DND-41 (cell line): ENCODE measurements around the gene LSP1.

Source experiments
- ATAC-seq: fragments of 200-7000 bp; cut with Tn5 transposase; 3 replicates; pipeline ENCODE4 v1.9.1; 2021; ENCODE audit warnings: low read depth; ENCODE audit not compliant: insufficient read depth
- DNase-seq: peaks from one replicate; pipeline ENCODE4 v3.0.0-alpha.2; 2020
- H2AFZ ChIP-seq: 2 replicates; pipeline ENCODE4 v1.6.0; 2012; ENCODE audit warnings: low read depth, low read length
- H3K27ac ChIP-seq: 2 replicates; pipeline ENCODE4 v1.5.1; 2012; ENCODE audit warnings: low read length, inconsistent platforms
- H3K27me3 ChIP-seq: fragments of 200-600 bp; sonication (generic); 2 replicates; pipeline ENCODE4 v1.6.0; 2012; ENCODE audit warnings: low read length, mild to moderate bottlenecking, inconsistent platforms; ENCODE audit not compliant: insufficient read depth, poor library complexity
- H3K36me3 ChIP-seq: 2 replicates; pipeline ENCODE4 v1.5.1; 2012; ENCODE audit warnings: low read length, inconsistent platforms; ENCODE audit not compliant: insufficient read depth
- H3K4me1 ChIP-seq: 2 replicates; pipeline ENCODE4 v1.5.1; 2012; ENCODE audit warnings: mild to moderate bottlenecking, low read length; ENCODE audit not compliant: insufficient read depth
- H3K4me2 ChIP-seq: 2 replicates; pipeline ENCODE4 v1.6.0; 2012; ENCODE audit warnings: mild to moderate bottlenecking, moderate library complexity, low read length, inconsistent platforms; ENCODE audit not compliant: insufficient read depth
- H3K4me3 ChIP-seq, 2 experiments: fragments of 200-600 bp in 1 of 2; shearing (Covaris generic) in 1 of 2; 2 replicates each; pipeline ENCODE4 v1.5.1; 2012 to 2016; ENCODE audit warnings: inconsistent platforms in 2 of 2, low read length in 2 of 2, mild to moderate bottlenecking in 2 of 2, low read depth in 1 of 2, moderate library complexity in 1 of 2
- H3K79me2 ChIP-seq: 2 replicates; pipeline ENCODE4 v1.6.0; 2012; ENCODE audit warnings: low read length, inconsistent platforms; ENCODE audit not compliant: insufficient read depth
- H3K9ac ChIP-seq: 2 replicates; pipeline ENCODE4 v1.6.0; 2012; ENCODE audit warnings: low read depth, mild to moderate bottlenecking, inconsistent platforms, low read length, moderate library complexity
- H3K9me3 ChIP-seq: 2 replicates; pipeline ENCODE4 v1.5.1; 2012; ENCODE audit warnings: low read length, moderate library complexity, mild to moderate bottlenecking, inconsistent platforms; ENCODE audit not compliant: insufficient read depth, severe bottlenecking
- H4K20me1 ChIP-seq: 2 replicates; pipeline ENCODE4 v1.6.0; 2012; ENCODE audit warnings: low read length; ENCODE audit not compliant: insufficient read depth
- CTCF ChIP-seq: IDR thresholded peaks from 2 replicates; pipeline ENCODE4 v1.5.1; 2012; ENCODE audit warnings: borderline replicate concordance, low read length, moderate library complexity, mild to moderate bottlenecking; ENCODE audit not compliant: poor library complexity, severe bottlenecking; ENCODE audit errors: extremely low read depth
- EZH2 ChIP-seq: IDR thresholded peaks from 3 replicates; pipeline ENCODE4 v1.6.1; 2012; ENCODE audit warnings: borderline replicate concordance, low read depth, mild to moderate bottlenecking, moderate library complexity, low read length, inconsistent platforms; ENCODE audit not compliant: severe bottlenecking

Gene LSP1

DNA sequence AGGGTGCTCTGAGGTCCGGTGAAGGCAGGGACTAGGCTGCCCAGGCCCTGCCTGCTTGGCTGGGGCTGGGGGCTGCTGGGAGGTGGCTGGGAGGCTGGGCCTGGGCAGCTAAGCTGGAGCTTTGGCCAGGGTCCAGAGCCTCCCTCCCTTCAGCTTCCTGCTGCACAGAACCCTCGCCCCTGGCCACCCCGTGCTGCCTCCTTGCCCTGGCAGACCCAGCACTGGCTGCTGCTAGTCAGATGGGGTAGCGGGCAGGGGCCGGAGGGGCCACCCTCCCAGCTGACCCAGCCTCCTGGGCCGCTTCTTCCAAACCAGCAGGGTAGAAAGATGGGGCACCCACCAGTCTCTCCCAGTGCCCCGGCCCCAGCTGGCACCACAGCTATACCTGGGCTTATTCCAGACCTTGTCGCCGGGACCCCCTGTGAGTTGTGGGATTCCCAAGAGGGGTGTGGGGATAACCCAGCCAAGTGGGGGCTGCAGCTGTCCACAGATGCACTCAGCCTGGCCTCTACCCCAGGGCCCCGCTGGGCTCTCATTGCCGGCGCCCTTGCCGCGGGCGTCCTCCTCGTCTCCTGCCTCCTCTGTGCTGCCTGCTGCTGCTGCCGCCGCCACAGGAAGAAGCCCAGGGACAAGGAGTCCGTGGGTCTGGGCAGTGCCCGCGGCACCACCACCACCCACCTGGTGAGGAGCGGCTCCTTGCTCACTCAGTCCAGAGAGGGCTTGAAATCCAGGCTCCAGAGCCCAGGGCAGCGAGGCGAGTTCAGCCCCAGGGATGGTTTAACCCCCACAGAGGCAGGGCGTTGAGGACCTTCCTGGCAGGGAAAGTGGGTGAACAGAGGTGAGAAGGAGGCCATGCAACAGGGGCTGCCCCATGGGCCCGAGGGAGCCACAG, 17.9 kb upstream of the LSP1 start, which contains the start of gene SYT8:
SYT8 (plus strand) TSS at position 212 of the 892 bp plus-strand sequence; CDS start at position 328, 116 bp downstream.
- no peaks in the 10 kb centered on the region for H3K27me3 ChIP-seq
- no peaks in the 10 kb centered on the region for H3K36me3 ChIP-seq
- no peaks in the 10 kb centered on the region for H4K20me1 ChIP-seq
- no peak for ATAC-seq
- DNase-seq = no peak
- no peak within 1 kb of the TSS for H3K27ac ChIP-seq
- no peak within 1 kb of the TSS for H3K4me2 ChIP-seq
- no peak within 1 kb of the TSS for H2AFZ ChIP-seq
- TF ChIP-seq EZH2 = no peak
- no peak for TF ChIP-seq CTCF
- no peak within 1 kb of the TSS for H3K4me3 ChIP-seq
- H3K4me1 ChIP-seq = peaks cover 17% of the 10 kb centered on the region
- H3K9me3 ChIP-seq = no peaks in the 10 kb centered on the region
- no peaks in the 10 kb centered on the region for H3K79me2 ChIP-seq
- no peak within 1 kb of the TSS for H3K9ac ChIP-seq

GRCh38 chr11:1835671-1836010, 17.2 kb upstream of the LSP1 start:
- no peaks in the 10 kb centered on the region for H4K20me1 ChIP-seq
- H3K79me2 ChIP-seq = no peaks in the 10 kb centered on the region
- H3K36me3 ChIP-seq = no peaks in the 10 kb centered on the region
- TF ChIP-seq EZH2 (no peak), CTCF (no peak)
- H3K4me2 ChIP-seq = no peak overlapping the region
- H3K4me3 ChIP-seq = no peak overlapping the region
- H2AFZ ChIP-seq = no peak overlapping the region
- ATAC-seq (no peak), DNase-seq (no peak)
- H3K9ac ChIP-seq = no peak overlapping the region
- no peaks in the 10 kb centered on the region for H3K27me3 ChIP-seq
- H3K4me1 ChIP-seq = peaks cover 12% of the 10 kb centered on the region
- no peaks in the 10 kb centered on the region for H3K9me3 ChIP-seq
- no peak overlapping the region for H3K27ac ChIP-seq

GRCh38 chr11:1836011-1836945, 16.6 kb upstream of the LSP1 start:
- no peaks in the 10 kb centered on the region for H3K36me3 ChIP-seq
- no peaks in the 10 kb centered on the region for H4K20me1 ChIP-seq
- no peaks in the 10 kb centered on the region for H3K27me3 ChIP-seq
- DNase-seq (no peak), ATAC-seq (no peak)
- no peak overlapping the region for H3K9ac ChIP-seq
- H3K4me1 ChIP-seq = peaks cover 12% of the 10 kb centered on the region
- no peaks in the 10 kb centered on the region for H3K9me3 ChIP-seq
- H3K4me2 ChIP-seq = no peak overlapping the region
- H3K27ac ChIP-seq = no peak overlapping the region
- TF ChIP-seq EZH2 (no peak), CTCF (no peak)
- no peak overlapping the region for H3K4me3 ChIP-seq
- H3K79me2 ChIP-seq = no peaks in the 10 kb centered on the region
- no peak overlapping the region for H2AFZ ChIP-seq
